NCI-H146 treated with DMSO at 0.1 percent for 48 hours (cell line): ENCODE data around the gene GOLGA2.

Experiments
- DNase-seq: peaks from one replicate; lab custom pipeline; 2025; ENCODE audit not compliant: unreplicated experiment; lab: John Stamatoyannopoulos, UW

The GOLGA2 gene

GRCh38 chr9:128257907-128258306 lies 17.9 kb downstream of the GOLGA2 start:
- no peak for DNase-seq

- no peak for DNase-seq
Observed at GRCh38 chr9:128257086-128257825, 18.6 kb downstream of the GOLGA2 start.

GRCh38 chr9:128254855-128255759 lies 20.7 kb downstream of the GOLGA2 start:
- DNase-seq: peak; percentile 23

GRCh38 chr9:128254362-128254761 lies 21.4 kb downstream of the GOLGA2 start:
- DNase-seq: no peak

- DNase-seq: no peak
Observed at GRCh38 chr9:128253991-128254346, 21.8 kb downstream of the GOLGA2 start.

GRCh38 chr9:128253140-128253990 lies 22.4 kb downstream of the GOLGA2 start:
- DNase-seq: no peak

- DNase-seq: no peak
Observed at GRCh38 chr9:128252317-128253139, 23.3 kb downstream of the GOLGA2 start.

GRCh38 chr9:128251732-128252100 lies 24.1 kb downstream of the GOLGA2 start:
- no peak for DNase-seq

GRCh38 chr9:128250839-128251731 lies 24.7 kb downstream of the GOLGA2 start:
- no peak for DNase-seq

GRCh38 chr9:128249908-128250838 lies 25.6 kb downstream of the GOLGA2 start:
- DNase-seq: peak; percentile 4

GRCh38 chr9:128249558-128249907 lies 26.3 kb downstream of the GOLGA2 start:
- DNase-seq: no peak

- no peak for DNase-seq
Observed at GRCh38 chr9:128247226-128247803, 28.5 kb downstream of the GOLGA2 start.

- no peak for DNase-seq
Observed at GRCh38 chr9:128246471-128246870, 29.3 kb downstream of the GOLGA2 start.

- DNase-seq: no peak
Observed at GRCh38 chr9:128245421-128246151, 30.2 kb downstream of the GOLGA2 start.

- no peak for DNase-seq
Observed at GRCh38 chr9:128244837-128245231, 31.0 kb downstream of the GOLGA2 start.

GRCh38 chr9:128244091-128244836 lies 31.5 kb downstream of the GOLGA2 start:
- DNase-seq: no peak
